ENCODE data around the gene TBC1D22A. TPM values are rescaled to one million over a fixed set of nuclear protein-coding genes. Genes with fewer than 3 reads are reported as not detected.

Gene TBC1D22A
- total and polyA plus RNA-seq, 2 experiments from 2014 or later = 9.6 to 13.3 TPM

DNA sequence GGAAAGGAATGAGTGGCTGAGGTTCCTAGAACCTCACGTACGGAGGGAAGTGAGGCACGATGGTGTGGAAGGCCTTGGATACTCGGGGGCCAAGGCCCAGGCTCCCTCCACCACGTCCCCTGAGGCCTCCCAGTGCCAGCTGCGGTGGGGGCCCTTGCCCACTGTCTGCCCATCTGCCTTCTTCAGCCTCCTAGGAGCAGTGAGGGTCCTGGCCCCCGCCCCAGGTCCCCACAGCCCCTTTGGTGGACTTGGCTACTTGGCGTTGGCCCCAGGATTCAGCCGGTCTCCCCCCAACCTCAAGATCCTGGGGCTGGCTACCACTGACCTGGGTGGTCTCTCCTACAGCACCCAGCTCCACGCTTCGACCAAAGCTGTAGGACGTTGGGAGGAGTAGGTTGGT, 373.6 kb downstream of the TBC1D22A start:
- H3K79me2 ChIP-seq (replicated peaks; ENCODE audit: insufficient read depth) = no peaks in the 10 kb centered on the region
- H3F3A ChIP-seq (replicated peaks; ENCODE audit: low read depth) = no peaks in the 10 kb centered on the region
- no peaks in the 10 kb centered on the region for H3K27me3 ChIP-seq (ENCODE audit: insufficient read depth)
- Mint-ChIP-seq H3K4me3 (no peak overlapping the region), H3K27ac (peak overlapping the region; percentile 66; the same call in 1 of the 2 replicates), H3K36me3 (ENCODE audit: low read depth) (no peaks in the 10 kb centered on the region), H3K27me3 (ENCODE audit: insufficient read depth, low read depth, poor library complexity) (peaks cover 6% of the 10 kb centered on the region), H3K4me1 (no peaks in the 10 kb centered on the region; the same call in 2 of the 3 replicates), H3K9me3 (no peaks in the 10 kb centered on the region)
- H3K4me1 ChIP-seq (ENCODE audit: insufficient read depth) = no peaks in the 10 kb centered on the region
- TF ChIP-seq CREB1 (CRISPR knock-in tag; IDR thresholded peaks at IDR 0.05; ENCODE audit: low read depth) (no peak), STAT1 (IDR thresholded peaks at IDR 0.05; ENCODE audit: unreplicated experiment) (no peak), EZH2phosphoT487 (IDR thresholded peaks at IDR 0.05; ENCODE audit: unreplicated experiment) (no peak), EZH2 (IDR thresholded peaks at IDR 0.05; ENCODE audit: low read depth, unreplicated experiment) (no peak), JUNB (IDR thresholded peaks at IDR 0.05; ENCODE audit: unreplicated experiment) (no peak), POLR2AphosphoS5 (IDR thresholded peaks at IDR 0.05; ENCODE audit: low read depth) (no peak), ZNF331 (CRISPR knock-in tag; IDR thresholded peaks at IDR 0.05; ENCODE audit: low read depth) (no peak), NANOG (IDR thresholded peaks at IDR 0.05; ENCODE audit: borderline replicate concordance) (no peak)
- TF ChIP-seq, protein P1, sequence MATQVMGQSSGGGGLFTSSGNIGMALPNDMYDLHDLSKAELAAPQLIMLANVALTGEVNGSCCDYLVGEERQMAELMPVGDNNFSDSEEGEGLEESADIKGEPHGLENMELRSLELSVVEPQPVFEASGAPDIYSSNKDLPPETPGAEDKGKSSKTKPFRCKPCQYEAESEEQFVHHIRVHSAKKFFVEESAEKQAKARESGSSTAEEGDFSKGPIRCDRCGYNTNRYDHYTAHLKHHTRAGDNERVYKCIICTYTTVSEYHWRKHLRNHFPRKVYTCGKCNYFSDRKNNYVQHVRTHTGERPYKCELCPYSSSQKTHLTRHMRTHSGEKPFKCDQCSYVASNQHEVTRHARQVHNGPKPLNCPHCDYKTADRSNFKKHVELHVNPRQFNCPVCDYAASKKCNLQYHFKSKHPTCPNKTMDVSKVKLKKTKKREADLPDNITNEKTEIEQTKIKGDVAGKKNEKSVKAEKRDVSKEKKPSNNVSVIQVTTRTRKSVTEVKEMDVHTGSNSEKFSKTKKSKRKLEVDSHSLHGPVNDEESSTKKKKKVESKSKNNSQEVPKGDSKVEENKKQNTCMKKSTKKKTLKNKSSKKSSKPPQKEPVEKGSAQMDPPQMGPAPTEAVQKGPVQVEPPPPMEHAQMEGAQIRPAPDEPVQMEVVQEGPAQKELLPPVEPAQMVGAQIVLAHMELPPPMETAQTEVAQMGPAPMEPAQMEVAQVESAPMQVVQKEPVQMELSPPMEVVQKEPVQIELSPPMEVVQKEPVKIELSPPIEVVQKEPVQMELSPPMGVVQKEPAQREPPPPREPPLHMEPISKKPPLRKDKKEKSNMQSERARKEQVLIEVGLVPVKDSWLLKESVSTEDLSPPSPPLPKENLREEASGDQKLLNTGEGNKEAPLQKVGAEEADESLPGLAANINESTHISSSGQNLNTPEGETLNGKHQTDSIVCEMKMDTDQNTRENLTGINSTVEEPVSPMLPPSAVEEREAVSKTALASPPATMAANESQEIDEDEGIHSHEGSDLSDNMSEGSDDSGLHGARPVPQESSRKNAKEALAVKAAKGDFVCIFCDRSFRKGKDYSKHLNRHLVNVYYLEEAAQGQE (IDR thresholded peaks at IDR 0.05; ENCODE audit: unreplicated experiment) = no peak
- TF ChIP-seq, protein P2, sequence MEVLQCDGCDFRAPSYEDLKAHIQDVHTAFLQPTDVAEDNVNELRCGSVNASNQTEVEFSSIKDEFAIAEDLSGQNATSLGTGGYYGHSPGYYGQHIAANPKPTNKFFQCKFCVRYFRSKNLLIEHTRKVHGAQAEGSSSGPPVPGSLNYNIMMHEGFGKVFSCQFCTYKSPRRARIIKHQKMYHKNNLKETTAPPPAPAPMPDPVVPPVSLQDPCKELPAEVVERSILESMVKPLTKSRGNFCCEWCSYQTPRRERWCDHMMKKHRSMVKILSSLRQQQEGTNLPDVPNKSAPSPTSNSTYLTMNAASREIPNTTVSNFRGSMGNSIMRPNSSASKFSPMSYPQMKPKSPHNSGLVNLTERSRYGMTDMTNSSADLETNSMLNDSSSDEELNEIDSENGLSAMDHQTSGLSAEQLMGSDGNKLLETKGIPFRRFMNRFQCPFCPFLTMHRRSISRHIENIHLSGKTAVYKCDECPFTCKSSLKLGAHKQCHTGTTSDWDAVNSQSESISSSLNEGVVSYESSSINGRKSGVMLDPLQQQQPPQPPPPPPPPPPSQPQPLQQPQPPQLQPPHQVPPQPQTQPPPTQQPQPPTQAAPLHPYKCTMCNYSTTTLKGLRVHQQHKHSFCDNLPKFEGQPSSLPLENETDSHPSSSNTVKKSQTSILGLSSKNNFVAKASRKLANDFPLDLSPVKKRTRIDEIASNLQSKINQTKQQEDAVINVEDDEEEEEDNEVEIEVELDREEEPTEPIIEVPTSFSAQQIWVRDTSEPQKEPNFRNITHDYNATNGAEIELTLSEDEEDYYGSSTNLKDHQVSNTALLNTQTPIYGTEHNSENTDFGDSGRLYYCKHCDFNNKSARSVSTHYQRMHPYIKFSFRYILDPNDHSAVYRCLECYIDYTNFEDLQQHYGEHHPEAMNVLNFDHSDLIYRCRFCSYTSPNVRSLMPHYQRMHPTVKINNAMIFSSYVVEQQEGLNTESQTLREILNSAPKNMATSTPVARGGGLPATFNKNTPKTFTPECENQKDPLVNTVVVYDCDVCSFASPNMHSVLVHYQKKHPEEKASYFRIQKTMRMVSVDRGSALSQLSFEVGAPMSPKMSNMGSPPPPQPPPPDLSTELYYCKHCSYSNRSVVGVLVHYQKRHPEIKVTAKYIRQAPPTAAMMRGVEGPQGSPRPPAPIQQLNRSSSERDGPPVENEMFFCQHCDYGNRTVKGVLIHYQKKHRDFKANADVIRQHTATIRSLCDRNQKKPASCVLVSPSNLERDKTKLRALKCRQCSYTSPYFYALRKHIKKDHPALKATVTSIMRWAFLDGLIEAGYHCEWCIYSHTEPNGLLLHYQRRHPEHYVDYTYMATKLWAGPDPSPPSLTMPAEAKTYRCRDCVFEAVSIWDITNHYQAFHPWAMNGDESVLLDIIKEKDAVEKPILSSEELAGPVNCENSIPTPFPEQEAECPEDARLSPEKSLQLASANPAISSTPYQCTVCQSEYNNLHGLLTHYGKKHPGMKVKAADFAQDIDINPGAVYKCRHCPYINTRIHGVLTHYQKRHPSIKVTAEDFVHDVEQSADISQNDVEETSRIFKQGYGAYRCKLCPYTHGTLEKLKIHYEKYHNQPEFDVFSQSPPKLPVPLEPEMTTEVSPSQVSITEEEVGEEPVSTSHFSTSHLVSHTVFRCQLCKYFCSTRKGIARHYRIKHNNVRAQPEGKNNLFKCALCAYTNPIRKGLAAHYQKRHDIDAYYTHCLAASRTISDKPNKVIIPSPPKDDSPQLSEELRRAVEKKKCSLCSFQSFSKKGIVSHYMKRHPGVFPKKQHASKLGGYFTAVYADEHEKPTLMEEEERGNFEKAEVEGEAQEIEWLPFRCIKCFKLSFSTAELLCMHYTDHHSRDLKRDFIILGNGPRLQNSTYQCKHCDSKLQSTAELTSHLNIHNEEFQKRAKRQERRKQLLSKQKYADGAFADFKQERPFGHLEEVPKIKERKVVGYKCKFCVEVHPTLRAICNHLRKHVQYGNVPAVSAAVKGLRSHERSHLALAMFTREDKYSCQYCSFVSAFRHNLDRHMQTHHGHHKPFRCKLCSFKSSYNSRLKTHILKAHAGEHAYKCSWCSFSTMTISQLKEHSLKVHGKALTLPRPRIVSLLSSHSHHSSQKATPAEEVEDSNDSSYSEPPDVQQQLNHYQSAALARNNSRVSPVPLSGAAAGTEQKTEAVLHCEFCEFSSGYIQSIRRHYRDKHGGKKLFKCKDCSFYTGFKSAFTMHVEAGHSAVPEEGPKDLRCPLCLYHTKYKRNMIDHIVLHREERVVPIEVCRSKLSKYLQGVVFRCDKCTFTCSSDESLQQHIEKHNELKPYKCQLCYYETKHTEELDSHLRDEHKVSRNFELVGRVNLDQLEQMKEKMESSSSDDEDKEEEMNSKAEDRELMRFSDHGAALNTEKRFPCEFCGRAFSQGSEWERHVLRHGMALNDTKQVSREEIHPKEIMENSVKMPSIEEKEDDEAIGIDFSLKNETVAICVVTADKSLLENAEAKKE (CRISPR knock-in tag; IDR thresholded peaks at IDR 0.05) = no peak
- TF ChIP-seq, protein P3, sequence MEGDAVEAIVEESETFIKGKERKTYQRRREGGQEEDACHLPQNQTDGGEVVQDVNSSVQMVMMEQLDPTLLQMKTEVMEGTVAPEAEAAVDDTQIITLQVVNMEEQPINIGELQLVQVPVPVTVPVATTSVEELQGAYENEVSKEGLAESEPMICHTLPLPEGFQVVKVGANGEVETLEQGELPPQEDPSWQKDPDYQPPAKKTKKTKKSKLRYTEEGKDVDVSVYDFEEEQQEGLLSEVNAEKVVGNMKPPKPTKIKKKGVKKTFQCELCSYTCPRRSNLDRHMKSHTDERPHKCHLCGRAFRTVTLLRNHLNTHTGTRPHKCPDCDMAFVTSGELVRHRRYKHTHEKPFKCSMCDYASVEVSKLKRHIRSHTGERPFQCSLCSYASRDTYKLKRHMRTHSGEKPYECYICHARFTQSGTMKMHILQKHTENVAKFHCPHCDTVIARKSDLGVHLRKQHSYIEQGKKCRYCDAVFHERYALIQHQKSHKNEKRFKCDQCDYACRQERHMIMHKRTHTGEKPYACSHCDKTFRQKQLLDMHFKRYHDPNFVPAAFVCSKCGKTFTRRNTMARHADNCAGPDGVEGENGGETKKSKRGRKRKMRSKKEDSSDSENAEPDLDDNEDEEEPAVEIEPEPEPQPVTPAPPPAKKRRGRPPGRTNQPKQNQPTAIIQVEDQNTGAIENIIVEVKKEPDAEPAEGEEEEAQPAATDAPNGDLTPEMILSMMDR (conservative IDR thresholded peaks at IDR 0.05; ENCODE audit: low read depth in 2 of 2) = no peak
- H4K20me1 ChIP-seq (replicated peaks; ENCODE audit: insufficient read depth) = no peaks in the 10 kb centered on the region
- H3K27ac ChIP-seq (ENCODE audit: low read depth) = no peak overlapping the region
- H3K36me3 ChIP-seq (ENCODE audit: insufficient read depth) = no peaks in the 10 kb centered on the region
- DNase-seq (ENCODE audit: low spot score) = no peak
- H2AFZ ChIP-seq = no peak overlapping the region
- H3K4me2 ChIP-seq = no peak overlapping the region
- no peaks in the 10 kb centered on the region for H3K9me2 ChIP-seq (ENCODE audit: insufficient read depth)
- no peak overlapping the region for H3K4me3 ChIP-seq
- no peak for ATAC-seq
